Motor neuron (in vitro differentiated cells): ENCODE measurements around the gene AMZ1. TPM values are rescaled to one million over a fixed set of nuclear protein-coding genes. Genes with fewer than 3 reads are reported as not detected.

ENCODE experiments used
- ATAC-seq, 8 experiments: fragments of 200-7000 bp; cut with Tn5 transposase; replicated peaks in 6 of 8; 2 replicates each; pipeline ENCODE4 v1.8.0; 2021; ENCODE audit warnings: mild to moderate bottlenecking in 8 of 8, moderate library complexity in 8 of 8
- H3K27ac ChIP-seq, 2 donors: fragments of 250-450 bp; sonication (Bioruptor Pico); 2 replicates each; pipeline ENCODE4 v1.9.0; 2021; ENCODE audit warnings: antibody characterized with exemption in 2 of 2, mild to moderate bottlenecking in 2 of 2, moderate library complexity in 1 of 2
- H3K4me1 ChIP-seq, 2 donors: fragments of 250-450 bp; sonication (Bioruptor Pico); replicated peaks in 1 of 2; 2 replicates each; pipeline ENCODE4 v1.6.1; 2021; ENCODE audit warnings: antibody characterized with exemption in 2 of 2, mild to moderate bottlenecking in 2 of 2, moderate library complexity in 1 of 2
- H3K4me3 ChIP-seq, 5 donors: fragments of 250-450 bp; sonication (Bioruptor Pico); 2 replicates each; pipeline ENCODE4 v1.9.0; 2021; ENCODE audit warnings: antibody characterized with exemption in 5 of 5, mild to moderate bottlenecking in 5 of 5, moderate library complexity in 4 of 5
- WGBS, 10 experiments: fragments of 450-650 bp; shearing (Covaris generic); methylation state at CpG; one replicate each; pipeline ENCODE4 v1.0.0; 2022; 5-methylcytosine and 5-hydroxymethylcytosine counted together
- in situ Hi-C, 9 experiments: fragments of 400-800 bp; cut with MboI; loops; one replicate each; pipeline ENCODE4 v1.15.0; 2021; ENCODE audit warnings: low sequenced_read_pairs in 9 of 9, low pct_unique_long_range_greater_than_20kb in 2 of 9; ENCODE audit not compliant: unreplicated experiment in 9 of 9
- total RNA-seq, 8 experiments: library from RNA; unstranded; fragments of 300-600 nt; gene quantifications; 2 replicates each; pipeline versions ENCODE4 v1.2.3 to v1.2.4, GENCODE V29; 2022

The AMZ1 gene
- total RNA-seq, 8 experiments from 2014 or later = 0.64 to 3.7 (median 1.1) TPM

DNA sequence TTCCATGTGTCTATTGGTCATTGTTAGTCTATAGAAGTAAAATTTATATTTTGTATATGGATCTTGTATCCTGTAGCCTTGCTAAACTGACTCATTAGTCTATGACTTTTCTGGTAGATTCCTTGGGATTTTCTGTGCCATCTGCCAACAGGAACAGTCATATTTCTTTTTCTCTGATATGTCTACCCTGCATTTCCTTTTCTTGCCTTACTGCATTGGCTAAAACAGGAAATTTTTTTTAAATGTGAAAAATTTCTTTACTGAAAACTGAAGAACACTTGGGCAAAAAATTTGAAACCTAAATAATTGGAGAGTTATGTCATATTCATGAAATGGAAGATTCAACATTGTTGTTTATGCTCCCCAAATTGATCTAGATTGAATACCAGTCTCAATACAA is 67.5 kb downstream of the AMZ1 start:
- no peak overlapping the region for H3K27ac ChIP-seq
- ATAC-seq = no peak
- in situ Hi-C loops = no loop called here

DNA sequence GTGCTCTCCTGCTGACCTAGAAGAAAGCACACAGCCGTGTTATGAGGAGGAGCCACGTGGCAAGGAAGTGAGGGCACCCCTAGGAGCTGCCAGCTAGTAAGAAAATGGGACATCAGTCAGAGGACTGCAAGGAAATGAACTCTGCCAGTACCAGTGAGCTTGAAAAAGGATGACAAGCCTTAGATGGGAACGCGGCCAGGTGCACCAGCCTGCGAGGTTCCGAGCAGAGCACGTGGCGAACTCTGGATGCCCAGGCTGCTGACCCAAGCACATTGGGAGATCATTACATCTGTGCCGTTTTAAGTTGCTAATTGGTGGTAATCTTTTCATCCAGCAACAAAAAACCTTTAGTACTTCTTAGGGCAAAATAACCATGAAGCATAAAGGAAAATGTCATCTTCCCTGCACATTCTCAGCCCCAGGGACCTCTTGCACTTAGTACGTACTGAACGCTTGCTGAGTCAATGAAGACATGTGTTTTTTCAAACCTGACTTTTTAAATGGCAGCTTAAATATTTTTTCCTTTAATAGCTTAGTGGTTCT is 69.4 kb downstream of the AMZ1 start:
- no peak overlapping the region for H3K4me3 ChIP-seq
- in situ Hi-C loops = no loop called here
- peak overlapping the region; percentile 81 to 86 for H3K27ac ChIP-seq
- 10 to 83% (median 74%) methylated on average over 2 to 8 of the region's 11 CpGs; no CpG with 5 or more reads in 3 of the 10 experiments for WGBS, 10 experiments
- H3K4me1 ChIP-seq = peaks cover 35% of the 10 kb centered on the region in 2 donors
- ATAC-seq = peak in 3 of 8 experiments; percentile 1 to 3 (median 3)

More for the DNA sequence above, 67.5 kb downstream of the AMZ1 start:
- no peak overlapping the region for H3K4me3 ChIP-seq
- H3K4me1 ChIP-seq = peaks cover 31 to 32% of the 10 kb centered on the region in 2 donors

DNA sequence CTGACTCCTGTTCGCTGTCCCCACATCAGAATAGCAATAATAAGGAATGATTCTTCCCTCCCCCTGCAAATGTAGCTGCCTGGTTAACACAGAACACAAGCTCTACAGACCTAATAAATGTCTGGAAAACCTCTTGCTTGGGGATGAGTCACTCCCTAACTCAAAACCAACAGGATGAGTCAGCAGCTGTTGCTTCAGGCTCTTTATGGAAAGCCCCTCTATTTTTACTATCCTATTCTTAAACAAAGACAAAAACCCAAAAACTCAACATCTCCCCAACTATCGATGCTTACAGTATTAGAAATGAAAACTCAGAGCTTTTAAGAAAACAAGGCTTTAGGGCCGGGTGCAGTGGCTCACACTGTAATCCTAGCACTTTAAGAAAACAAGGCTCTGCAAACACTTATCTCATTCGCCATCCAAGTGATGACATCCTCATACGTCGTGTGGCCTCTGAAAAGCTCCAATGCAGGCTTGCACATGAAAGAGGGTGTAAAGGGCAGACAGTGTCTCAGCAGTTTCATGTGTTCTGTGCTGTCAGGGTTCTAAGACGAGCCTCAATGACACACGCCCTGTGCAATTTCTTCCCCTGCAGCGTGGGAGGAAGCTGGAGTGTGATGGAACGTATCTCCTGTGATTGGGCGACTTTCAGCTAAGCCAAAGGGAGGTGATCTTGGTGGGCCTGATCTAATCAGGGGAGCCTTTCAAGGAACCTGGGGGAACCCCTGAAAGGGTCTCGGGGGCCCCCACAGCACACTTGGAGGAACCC is 70.1 kb downstream of the AMZ1 start:
- in situ Hi-C loops = no loop called here
- H3K4me1 ChIP-seq = peaks cover 35% of the 10 kb centered on the region in 2 donors
- peak; percentile 62 to 85 (median 78) for ATAC-seq
- H3K4me3 ChIP-seq = peak overlapping the region in 1 of 5 donors; percentile 12
- WGBS, 10 experiments = 0 to 70% (median 24%) methylated on average over 2 to 11 of the region's 12 CpGs
- peak overlapping the region; percentile 81 to 86 for H3K27ac ChIP-seq

DNA sequence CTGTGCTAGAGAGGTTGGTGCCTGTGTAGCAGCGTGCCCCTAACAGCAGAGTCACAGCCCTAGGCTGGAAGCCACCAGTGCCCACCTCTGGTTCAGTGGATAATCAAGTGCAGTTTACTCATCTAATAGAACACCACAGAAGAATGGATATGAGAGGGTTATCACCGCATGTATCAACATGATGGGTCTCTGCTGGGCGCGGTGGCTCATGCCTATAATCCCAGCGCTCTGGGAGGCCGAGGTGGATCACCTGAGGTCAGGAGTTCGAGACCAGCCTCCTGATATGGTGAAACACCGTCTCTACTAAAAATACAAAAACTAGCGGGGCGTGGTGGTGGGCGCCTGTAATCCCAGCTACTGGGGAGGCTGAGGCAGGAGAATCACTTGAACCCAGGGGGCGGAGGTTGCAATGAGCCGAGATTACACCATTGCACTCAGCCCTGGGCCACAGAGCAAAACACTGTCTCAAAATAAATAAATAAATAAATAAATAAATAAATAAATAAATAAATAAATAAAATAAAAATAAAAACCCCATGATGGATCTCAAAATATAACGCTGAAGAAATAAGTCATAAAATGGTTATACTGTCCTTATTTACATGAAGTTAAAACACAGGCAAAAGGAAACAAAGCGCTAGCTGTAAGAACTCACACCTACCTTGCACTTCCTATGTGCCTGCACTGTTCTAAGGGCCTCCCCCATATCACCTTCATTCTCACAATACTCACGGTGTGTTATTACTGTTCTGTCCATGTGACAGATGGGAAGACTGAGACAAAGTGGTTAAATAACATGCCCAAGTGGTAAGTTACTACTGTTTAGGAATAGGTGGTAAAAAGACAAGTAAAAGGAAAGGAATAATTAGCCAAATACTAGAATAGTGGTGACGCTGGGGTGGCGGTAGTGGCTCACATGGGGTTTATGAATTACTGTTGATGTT is 70.9 kb downstream of the AMZ1 start:
- ATAC-seq = no peak
- peak overlapping the region; percentile 81 to 86 for H3K27ac ChIP-seq
- in situ Hi-C loops = no loop called here
- no peak overlapping the region for H3K4me3 ChIP-seq
- 86 to 100% (median 94%) methylated on average over 1 to 12 of the region's 18 CpGs for WGBS, 10 experiments
- peaks cover 35 to 38% of the 10 kb centered on the region in 2 donors for H3K4me1 ChIP-seq

DNA sequence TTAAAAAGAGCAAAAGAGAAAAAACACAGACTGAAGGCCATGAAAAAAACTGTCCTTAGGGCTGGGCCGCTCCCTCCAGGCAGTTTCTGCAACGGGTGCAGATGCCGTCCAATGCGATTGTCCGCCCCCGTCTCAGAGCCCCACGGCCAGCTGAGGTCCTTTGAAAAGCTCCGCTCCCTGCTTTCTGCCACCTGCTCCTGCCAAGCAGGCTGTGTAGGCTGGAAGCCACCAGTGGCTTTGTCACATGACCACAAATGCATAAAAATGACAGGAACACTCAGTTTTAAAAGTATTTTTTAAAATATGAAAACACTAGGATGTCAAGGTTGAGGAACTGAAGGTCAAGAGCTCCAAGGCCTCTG is 71.7 kb downstream of the AMZ1 start:
- WGBS, 10 experiments = 15 to 100% (median 41%) methylated on average over 1 to 7 of the region's 8 CpGs; no CpG with 5 or more reads in 2 of the 10 experiments
- H3K4me1 ChIP-seq = peaks cover 35 to 38% of the 10 kb centered on the region in 2 donors
- H3K4me3 ChIP-seq = no peak overlapping the region
- ATAC-seq = peak in 6 of 8 experiments; percentile 2 to 51 (median 40)
- in situ Hi-C loops = no loop called here
- peak overlapping the region; percentile 15 to 60 for H3K27ac ChIP-seq

- peak; percentile 50 to 83 (median 62) for ATAC-seq
- Histone ChIP-seq H3K4me1 (peaks cover 35 to 38% of the 10 kb centered on the region in 2 donors), H3K4me3 (no peak overlapping the region), H3K27ac (peak overlapping the region in 1 of 2 donors; percentile 60)
- in situ Hi-C loops = no loop called here
- 13 to 100% (median 67%) methylated on average over 1 to 9 of the region's 22 CpGs; no CpG with 5 or more reads in 2 of the 10 experiments for WGBS, 10 experiments
These were observed 72.3 kb downstream of the AMZ1 start for GRCh38 chr7:2760098-2760889.

DNA sequence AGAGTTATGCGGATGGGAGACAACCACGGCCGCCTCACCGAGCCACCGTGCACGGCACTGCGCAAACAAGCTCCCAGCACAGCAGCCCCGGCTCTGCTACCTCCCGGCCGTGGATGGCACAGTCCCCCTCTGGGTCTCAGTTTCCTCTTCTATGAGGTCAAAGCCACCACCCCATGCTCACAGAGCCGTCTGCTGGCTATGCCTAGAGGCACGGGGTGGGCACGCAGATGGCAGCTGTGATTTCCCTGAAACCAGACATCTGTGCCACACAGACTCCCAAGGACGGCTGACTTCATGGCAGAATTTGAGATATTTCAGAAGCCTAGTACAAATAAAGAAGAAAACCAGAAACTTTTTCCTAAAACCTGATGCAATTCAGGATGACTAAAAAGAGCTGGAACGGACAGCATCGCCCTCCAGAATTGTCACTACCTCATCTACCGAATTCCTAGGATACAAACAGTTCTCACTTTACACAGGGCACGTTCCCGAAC is 73.2 kb downstream of the AMZ1 start:
- Histone ChIP-seq H3K27ac (no peak overlapping the region), H3K4me1 (peaks cover 35 to 38% of the 10 kb centered on the region in 2 donors), H3K4me3 (no peak overlapping the region)
- ATAC-seq = no peak
- in situ Hi-C loops = no loop called here
- 40 to 100% (median 93%) methylated on average over 1 to 6 of the region's 19 CpGs; no CpG with 5 or more reads in 4 of the 10 experiments for WGBS, 10 experiments

DNA sequence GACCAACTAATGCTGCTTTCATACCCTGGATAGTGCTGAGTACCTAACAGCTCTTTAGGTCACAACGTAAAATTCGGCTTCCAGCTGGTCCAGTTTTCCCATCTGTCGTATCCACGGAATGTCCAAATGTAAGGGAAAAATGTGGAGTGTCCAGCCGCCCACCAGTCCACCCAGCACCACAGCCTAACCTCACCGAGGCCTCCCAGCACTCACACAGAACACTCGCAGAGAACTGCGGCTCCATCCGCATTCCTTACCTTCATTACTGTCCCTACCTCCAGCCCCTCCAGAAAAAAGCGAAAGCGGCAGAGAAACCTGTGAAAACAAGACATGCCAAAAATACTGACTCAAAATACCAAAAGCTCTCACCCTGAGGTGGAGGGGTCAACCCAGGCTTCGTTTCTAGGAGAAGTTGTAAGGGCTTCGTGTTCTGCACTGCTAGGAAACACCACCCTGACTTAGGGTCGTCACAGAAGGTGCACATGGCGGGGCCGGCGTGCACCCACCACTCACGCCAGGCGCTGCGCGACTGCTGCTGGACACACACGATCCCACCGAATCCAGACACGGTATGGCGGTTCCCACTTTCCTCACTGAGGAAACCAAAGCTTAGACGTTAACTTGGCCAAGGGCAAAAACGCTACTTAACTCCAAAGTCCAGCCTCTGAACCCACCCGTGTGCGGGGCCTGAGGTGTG is 73.9 kb downstream of the AMZ1 start:
- Histone ChIP-seq H3K4me3 (no peak overlapping the region), H3K27ac (no peak overlapping the region), H3K4me1 (peaks cover 35 to 38% of the 10 kb centered on the region in 2 donors)
- no peak for ATAC-seq
- 79 to 96% (median 91%) methylated on average over 2 to 19 of the region's 29 CpGs; no CpG with 5 or more reads in 1 of the 10 experiments for WGBS, 10 experiments
- in situ Hi-C loops = no loop called here

GRCh38 chr7:2763597-2763996 is 75.6 kb downstream of the AMZ1 start:
- no peak overlapping the region for H3K27ac ChIP-seq
- ATAC-seq = no peak

DNA sequence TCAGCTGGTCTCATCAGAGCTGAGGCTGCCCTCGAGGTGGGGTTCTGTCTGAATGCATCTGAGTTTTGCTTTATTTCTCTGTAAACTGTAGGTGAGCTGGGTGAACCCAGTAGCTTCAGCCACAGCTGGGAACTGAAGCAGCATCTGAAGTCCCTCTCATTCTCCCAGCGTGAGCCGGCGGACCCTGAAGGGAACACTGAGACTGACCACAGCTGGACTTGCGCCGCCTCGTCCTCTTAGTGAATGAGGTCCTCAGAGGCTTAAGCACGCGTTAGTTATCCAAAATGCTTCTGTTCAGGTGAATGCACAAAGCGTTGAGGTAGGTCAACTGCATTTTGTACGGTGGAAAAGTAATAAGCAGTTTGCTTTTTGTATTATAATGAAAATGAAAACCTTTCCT is 76.6 kb downstream of the AMZ1 start:
- in situ Hi-C loops = no loop called here
- no peak overlapping the region for H3K4me3 ChIP-seq
- no peak overlapping the region for H3K27ac ChIP-seq
- 70 to 100% (median 94%) methylated on average over 2 to 10 of the region's 11 CpGs; no CpG with 5 or more reads in 3 of the 10 experiments for WGBS, 10 experiments
- ATAC-seq = no peak
- H3K4me1 ChIP-seq = peaks cover 12 to 16% of the 10 kb centered on the region in 2 donors

More at GRCh38 chr7:2763597-2763996, 75.6 kb downstream of the AMZ1 start:
- 50 to 100% (median 85%) methylated on average over 1 to 4 of the region's 6 CpGs; no CpG with 5 or more reads in 4 of the 10 experiments for WGBS, 10 experiments
- peaks cover 19 to 23% of the 10 kb centered on the region in 2 donors for H3K4me1 ChIP-seq
- no peak overlapping the region for H3K4me3 ChIP-seq
- in situ Hi-C loops = no loop called here
